ENCODE results near the gene PRDM5. TPM values are rescaled to one million over a fixed set of nuclear protein-coding genes. Genes with fewer than 3 reads are reported as not detected.

Gene PRDM5
- total and polyA plus RNA-seq, 2 donors (not counting 3 experiments of a cell fraction or from before 2014, with no cell fraction given): 2.2 to 8.1 TPM

GRCh38 chr4:120870279-120870673 is 52.2 kb downstream of the PRDM5 start:
- POLR2A ChIA-PET: no interaction called here
- Histone ChIP-seq H3K27ac (ENCODE audit: insufficient read depth, low read depth, low read length) (no peak overlapping the region), H3K9me1 (replicated peaks; ENCODE audit: control insufficient read depth, extremely low read depth, insufficient read depth, low read length) (no peaks in the 10 kb centered on the region), H4K20me1 (replicated peaks; ENCODE audit: control insufficient read depth, extremely low read depth, insufficient read depth, low read length) (no peaks in the 10 kb centered on the region), H3K9me3 (replicated peaks; ENCODE audit: control insufficient read depth, insufficient read depth, low read length) (no peaks in the 10 kb centered on the region), H3K4me1 (ENCODE audit: control insufficient read depth, extremely low read depth, insufficient read depth, low read length) (no peaks in the 10 kb centered on the region), H3K4me2 (ENCODE audit: insufficient read depth, low read length) (no peak overlapping the region), H3K27me3 (ENCODE audit: control insufficient read depth in 2 of 2, insufficient read depth in 2 of 2, low read length in 2 of 2) (no peaks in the 10 kb centered on the region), H3K4me3 (replicated peaks in 1 of 3; ENCODE audit: insufficient read depth in 1 of 3, low read depth in 1 of 3, low read length in 3 of 3) (no peak overlapping the region), H3K36me3 (ENCODE audit: control insufficient read depth in 2 of 2, extremely low read depth in 1 of 2, insufficient read depth in 2 of 2, low read length in 2 of 2) (no peaks in the 10 kb centered on the region), H2AFZ (ENCODE audit: low read depth, low read length) (no peak overlapping the region), H3K9ac (replicated peaks; ENCODE audit: extremely low read depth, insufficient read depth, low read length) (no peak overlapping the region), H3K79me2 (ENCODE audit: control insufficient read depth, insufficient read depth, low read length) (no peaks in the 10 kb centered on the region)
- TF ChIP-seq FOS (IDR thresholded peaks at IDR 0.05; ENCODE audit: borderline replicate concordance, insufficient read depth, low read length): no peak
- no peak for TF ChIP-seq POLR2A (IDR thresholded peaks at IDR 0.05; ENCODE audit: low read depth, low read length)
- TF ChIP-seq CTCF (IDR thresholded peaks at IDR 0.05; ENCODE audit: extremely low read depth in 1 of 2, insufficient read depth in 1 of 2, low read depth in 1 of 2, low read length in 2 of 2): no peak
- no peak for TF ChIP-seq JUN (IDR thresholded peaks at IDR 0.05; ENCODE audit: borderline replicate concordance, insufficient read depth, insufficient read length, low read depth)
- TF ChIP-seq POLR2AphosphoS5 (IDR thresholded peaks at IDR 0.05; ENCODE audit: insufficient read depth, low read depth, low read length): no peak
- TF ChIP-seq GATA2 (IDR thresholded peaks at IDR 0.05; ENCODE audit: insufficient read depth, insufficient read length, low read depth, low read length): no peak
- no peak for TF ChIP-seq EZH2 (IDR thresholded peaks at IDR 0.05; ENCODE audit: borderline replicate concordance, low read depth, low read length, severe bottlenecking)
- no peak for TF ChIP-seq MAX (IDR thresholded peaks at IDR 0.05; ENCODE audit: insufficient read depth, insufficient read length)
- TF ChIP-seq MYC (IDR thresholded peaks at IDR 0.05; ENCODE audit: low read depth, low read length): no peak
- dilution Hi-C loops (cut with MboI; ENCODE audit: extremely low pct_ligation_motif_present, low sequenced_read_pairs): no loop called here
- CTCF ChIA-PET: interaction anchor here (0.8 kb wide), 1 partner anchor 108 kb away, joined by 3 read pairs; no protein-coding TSS in a partner anchor
- DNase-seq (ENCODE audit: low read depth, low spot score) (no peak), FAIRE-seq (no peak)
- no TSS peak for BruUV-seq (replicated peaks)
- intact Hi-C loops (cut with micrococcal nuclease): no loop called here

All from endothelial cell of umbilical vein (primary cell).